OCI-LY3 (cell line): ENCODE data around the gene ACSL6.

Source experiments
- H2AFZ ChIP-seq: fragments of 200-600, 300-600 bp; shearing (Covaris generic); 2 replicates; pipeline ENCODE4 v1.6.0; 2014; ENCODE audit warnings: antibody characterized with exemption, low read depth, low read length
- H3K27ac ChIP-seq: fragments of 200-600, 300-600 bp; sonication (generic); 2 replicates; pipeline ENCODE4 v1.5.1; 2014; ENCODE audit warnings: mild to moderate bottlenecking, low read length, moderate library complexity, mixed read lengths
- H3K27me3 ChIP-seq: fragments of 200-600, 300-600 bp; sonication (generic); 2 replicates; pipeline ENCODE4 v1.6.1; 2014; ENCODE audit warnings: low read depth, low read length, mixed read lengths
- H3K36me3 ChIP-seq: fragments of 200-600, 300-600 bp; sonication (generic); replicated peaks from 2 replicates; pipeline ENCODE3; 2014; ENCODE audit warnings: low read depth, low read length, mixed read lengths
- H3K4me1 ChIP-seq: fragments of 300-600, 200-600 bp; sonication (generic); 2 replicates; pipeline ENCODE4 v1.6.1; 2014; ENCODE audit warnings: low read length, mixed read lengths
- H3K4me2 ChIP-seq: fragments of 200-600, 300-600 bp; sonication (generic); 2 replicates; pipeline ENCODE4 v1.6.1; 2014; ENCODE audit warnings: low read length, mixed read lengths
- H3K4me3 ChIP-seq: fragments of 300-600, 200-600 bp; sonication (generic); 2 replicates; pipeline ENCODE4 v1.5.1; 2014; ENCODE audit warnings: antibody characterized with exemption, mild to moderate bottlenecking, low read length, moderate library complexity
- H3K79me2 ChIP-seq: fragments of 300-600, 200-600 bp; shearing (Covaris generic); 2 replicates; pipeline ENCODE4 v1.6.1; 2014; ENCODE audit warnings: mild to moderate bottlenecking, low read length, mixed read lengths
- H3K9ac ChIP-seq: fragments of 300-600, 200-600 bp; shearing (Covaris generic); 2 replicates; pipeline ENCODE4 v1.6.0; 2014; ENCODE audit warnings: mild to moderate bottlenecking, low read length, moderate library complexity
- H3K9me3 ChIP-seq: fragments of 200-600, 300-600 bp; shearing (Covaris generic); 2 replicates; pipeline ENCODE4 v1.6.1; 2014; ENCODE audit warnings: low read length, mixed read lengths; ENCODE audit not compliant: insufficient read depth
- H4K20me1 ChIP-seq: fragments of 200-600, 300-600 bp; sonication (generic); 2 replicates; pipeline ENCODE4 v1.6.1; 2016; ENCODE audit warnings: low read length, mixed read lengths; ENCODE audit not compliant: insufficient read depth
- CTCF ChIP-seq: fragments of 200-600, 300-600 bp; sonication (generic); IDR thresholded peaks from 2 replicates; pipeline ENCODE4 v1.5.1; 2014; ENCODE audit warnings: antibody characterized with exemption, low read length, low read depth
- EZH2phosphoT487 ChIP-seq: fragments of 200-600 bp; shearing (Covaris generic); IDR thresholded peaks from 2 replicates; pipeline ENCODE4 v1.6.1; 2018; ENCODE audit warnings: antibody characterized with exemption, mixed run types, low read depth

The ACSL6 gene

GRCh38 chr5:132010989-132011621 is 353 bp downstream of the ACSL6 start:
- peaks cover 24% of the 10 kb centered on the region for H3K27me3 ChIP-seq
- no peaks in the 10 kb centered on the region for H3K4me1 ChIP-seq
- H2AFZ ChIP-seq, result no peak overlapping the region
- no peaks in the 10 kb centered on the region for H3K79me2 ChIP-seq
- no peaks in the 10 kb centered on the region for H4K20me1 ChIP-seq
- no peak overlapping the region for H3K4me2 ChIP-seq
- no peak overlapping the region for H3K27ac ChIP-seq
- TF ChIP-seq EZH2phosphoT487 (no peak), CTCF (no peak)
- H3K36me3 ChIP-seq, result no peaks in the 10 kb centered on the region
- no peaks in the 10 kb centered on the region for H3K9me3 ChIP-seq
- H3K4me3 ChIP-seq, result no peak overlapping the region
- no peak overlapping the region for H3K9ac ChIP-seq

- Histone ChIP-seq H3K4me2 (no peak overlapping the region), H3K9ac (no peak overlapping the region), H3K27me3 (peaks cover 21% of the 10 kb centered on the region), H4K20me1 (no peaks in the 10 kb centered on the region), H3K27ac (no peak overlapping the region), H3K4me1 (no peaks in the 10 kb centered on the region), H3K9me3 (no peaks in the 10 kb centered on the region), H3K4me3 (no peak overlapping the region), H2AFZ (no peak overlapping the region), H3K79me2 (no peaks in the 10 kb centered on the region), H3K36me3 (no peaks in the 10 kb centered on the region)
- no peak for TF ChIP-seq CTCF
- TF ChIP-seq EZH2phosphoT487, result no peak
These were observed 841 bp downstream of the ACSL6 start for GRCh38 chr5:132010645-132010988.

GRCh38 chr5:132009706-132010405 is 1.6 kb downstream of the ACSL6 start:
- Histone ChIP-seq H3K9me3 (no peaks in the 10 kb centered on the region), H3K4me3 (no peak overlapping the region), H3K27ac (no peak overlapping the region), H3K36me3 (no peaks in the 10 kb centered on the region), H2AFZ (no peak overlapping the region), H3K27me3 (peaks cover 13% of the 10 kb centered on the region), H4K20me1 (no peaks in the 10 kb centered on the region), H3K79me2 (no peaks in the 10 kb centered on the region), H3K4me2 (no peak overlapping the region), H3K4me1 (no peaks in the 10 kb centered on the region), H3K9ac (no peak overlapping the region)
- TF ChIP-seq CTCF, result no peak
- no peak for TF ChIP-seq EZH2phosphoT487

- no peaks in the 10 kb centered on the region for H3K4me1 ChIP-seq
- no peaks in the 10 kb centered on the region for H3K9me3 ChIP-seq
- H2AFZ ChIP-seq, result no peak overlapping the region
- TF ChIP-seq EZH2phosphoT487 (no peak), CTCF (no peak)
- no peaks in the 10 kb centered on the region for H3K79me2 ChIP-seq
- no peak overlapping the region for H3K27ac ChIP-seq
- no peaks in the 10 kb centered on the region for H3K36me3 ChIP-seq
- H3K27me3 ChIP-seq, result peaks cover 8% of the 10 kb centered on the region
- no peaks in the 10 kb centered on the region for H4K20me1 ChIP-seq
- no peak overlapping the region for H3K4me2 ChIP-seq
- H3K4me3 ChIP-seq, result no peak overlapping the region
- no peak overlapping the region for H3K9ac ChIP-seq
These were observed 2.3 kb downstream of the ACSL6 start for GRCh38 chr5:132008961-132009680.
